Measurements from ENCODE around the gene PLXNB2.
A peak's percentile ranks its signal among the peaks of the same experiment; 100 is the strongest.

PLXNB2 gene

GRCh38 chr22:50312371-50312770, 4.9 kb upstream of the PLXNB2 start:
- DNase-seq (ENCODE audit: low read depth), result no peak

GRCh38 chr22:50311606-50312351, 4.3 kb upstream of the PLXNB2 start:
- DNase-seq (ENCODE audit: low read depth), result no peak

DNA sequence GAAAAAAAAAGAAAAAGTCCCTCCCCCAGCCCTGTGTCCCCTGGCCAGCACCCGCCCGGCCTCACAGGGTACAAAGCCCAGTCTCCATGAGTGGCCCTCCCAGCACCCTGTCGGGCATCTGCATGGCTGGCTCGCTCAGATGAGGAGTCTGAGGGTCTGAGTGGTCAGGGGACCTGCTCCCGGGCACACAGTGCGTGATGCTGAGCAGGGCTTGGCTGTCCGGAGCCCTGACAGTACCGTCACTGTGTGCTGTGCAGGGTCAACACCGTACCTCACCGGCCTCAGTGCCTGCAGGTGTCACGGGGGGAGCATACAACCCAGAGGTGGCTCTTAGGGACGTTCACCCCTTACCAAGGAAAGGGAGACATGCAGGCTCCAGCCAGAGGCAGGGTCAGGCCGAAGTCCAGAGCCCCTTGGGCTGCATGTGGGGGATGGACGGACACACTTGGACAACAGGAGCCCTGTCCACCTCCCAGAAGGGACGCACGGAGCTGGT, 3.6 kb upstream of the PLXNB2 start:
- no peak for DNase-seq (ENCODE audit: low read depth)

GRCh38 chr22:50310031-50310722, 2.7 kb upstream of the PLXNB2 start:
- DNase-seq (ENCODE audit: low read depth), result no peak

DNA sequence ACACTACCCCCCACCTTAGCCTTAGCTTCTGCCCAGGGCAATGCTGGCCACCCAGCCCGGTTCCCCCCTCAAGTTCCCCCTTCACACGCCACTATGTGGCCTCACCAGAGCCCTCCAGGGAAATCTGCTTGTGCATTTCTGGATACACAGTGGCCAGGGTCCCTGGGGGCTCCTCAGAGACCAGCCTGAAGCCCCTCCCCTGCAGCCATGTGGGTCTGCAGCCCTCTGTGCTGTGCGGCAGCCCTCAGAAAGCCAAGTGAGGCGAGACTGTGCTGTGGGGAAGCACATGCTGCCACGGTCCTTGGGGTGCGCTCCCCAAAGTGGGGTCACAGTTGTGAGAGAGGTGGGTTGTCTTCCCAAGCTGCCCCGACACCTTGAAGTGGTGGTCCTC, 2.1 kb upstream of the PLXNB2 start:
- DNase-seq (ENCODE audit: low read depth), result no peak

DNA sequence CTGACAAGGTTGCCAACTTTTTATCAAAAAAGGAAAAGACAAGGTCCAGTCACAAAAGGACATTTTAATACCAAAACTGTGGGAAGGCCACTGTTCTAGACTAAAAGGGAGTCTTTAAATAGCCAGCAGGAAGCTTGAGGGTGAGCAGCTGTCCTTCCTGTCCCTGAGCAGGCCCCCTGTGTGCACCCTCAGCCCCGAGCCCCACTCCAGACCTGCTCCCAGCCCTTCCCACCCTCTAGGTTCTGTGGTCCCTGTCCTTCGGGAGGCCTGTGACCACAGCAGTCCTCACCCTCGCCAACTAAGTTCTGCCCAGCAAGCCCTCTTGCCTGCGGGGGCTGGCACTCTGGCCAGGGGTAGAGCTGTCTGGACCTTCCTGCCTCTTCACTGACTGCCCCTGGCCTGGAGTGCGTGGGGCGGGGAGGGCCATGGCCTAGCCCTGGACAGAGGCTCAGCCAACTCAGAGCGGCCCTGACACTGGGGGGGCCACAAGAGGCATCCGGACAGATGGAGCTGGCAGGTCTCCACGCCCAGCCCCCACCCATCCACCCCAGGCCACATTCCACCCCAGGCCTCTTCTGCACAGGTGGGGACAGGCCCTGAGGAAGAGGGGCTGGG, 1.6 kb upstream of the PLXNB2 start:
- no peak for DNase-seq (ENCODE audit: low read depth)

DNA sequence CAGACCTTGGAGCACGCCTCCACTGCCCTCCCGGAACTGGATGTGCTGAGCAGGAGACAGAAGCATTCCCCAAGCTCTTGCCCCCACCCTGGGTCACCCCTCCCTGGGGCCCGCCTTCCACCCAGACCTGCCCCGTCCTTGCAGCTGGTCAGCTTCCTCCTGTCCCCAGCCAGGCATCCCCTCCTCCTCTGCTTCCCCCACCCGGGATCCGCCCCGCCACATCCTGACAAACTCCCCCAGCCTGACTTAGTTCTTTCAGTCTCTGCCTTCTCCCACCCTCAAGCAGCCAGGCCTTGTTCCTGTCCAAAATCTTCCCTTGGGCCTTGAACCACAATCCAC, 1.1 kb upstream of the PLXNB2 start:
- DNase-seq (ENCODE audit: low read depth), result peak; percentile 28

- DNase-seq (ENCODE audit: low read depth), result no peak
Observed at GRCh38 chr22:50307890-50308596, 597 bp upstream of the PLXNB2 start.

DNA sequence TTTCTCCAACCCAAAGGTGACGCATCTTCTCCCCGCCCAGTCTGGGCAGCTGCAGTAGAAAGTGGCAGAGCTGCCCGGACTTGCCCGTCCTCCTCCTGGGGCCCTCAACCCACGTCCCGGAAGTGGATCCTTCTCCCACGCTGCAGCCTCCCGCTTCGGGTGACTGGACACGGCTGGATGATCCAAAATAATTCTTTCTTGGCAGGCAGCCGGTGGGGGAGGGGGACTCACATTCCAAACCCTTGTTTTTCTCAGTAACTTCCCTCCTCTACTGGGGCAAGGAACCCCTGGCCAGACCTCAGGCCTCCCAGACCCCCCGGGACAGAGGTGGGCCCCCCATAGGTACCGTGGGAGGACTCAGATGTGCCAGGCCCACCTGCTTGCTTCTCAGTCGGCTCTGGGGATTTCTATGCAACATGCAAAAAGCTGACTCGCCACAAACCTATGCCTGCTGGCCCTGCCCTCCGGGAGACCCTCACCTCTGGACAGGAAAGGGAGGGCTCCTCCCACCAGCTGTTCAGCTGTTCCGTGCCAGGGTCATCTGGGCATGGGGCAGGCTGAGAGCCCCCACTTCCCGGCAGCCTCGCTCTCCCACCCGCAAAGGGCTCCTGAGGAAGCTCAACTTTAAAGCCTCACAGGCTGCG, 1.4 kb downstream of the PLXNB2 start:
- peak; percentile 90 for DNase-seq (ENCODE audit: low read depth)

- DNase-seq (ENCODE audit: low read depth), result no peak
Observed at GRCh38 chr22:50305393-50305922, 2.0 kb downstream of the PLXNB2 start.

DNA sequence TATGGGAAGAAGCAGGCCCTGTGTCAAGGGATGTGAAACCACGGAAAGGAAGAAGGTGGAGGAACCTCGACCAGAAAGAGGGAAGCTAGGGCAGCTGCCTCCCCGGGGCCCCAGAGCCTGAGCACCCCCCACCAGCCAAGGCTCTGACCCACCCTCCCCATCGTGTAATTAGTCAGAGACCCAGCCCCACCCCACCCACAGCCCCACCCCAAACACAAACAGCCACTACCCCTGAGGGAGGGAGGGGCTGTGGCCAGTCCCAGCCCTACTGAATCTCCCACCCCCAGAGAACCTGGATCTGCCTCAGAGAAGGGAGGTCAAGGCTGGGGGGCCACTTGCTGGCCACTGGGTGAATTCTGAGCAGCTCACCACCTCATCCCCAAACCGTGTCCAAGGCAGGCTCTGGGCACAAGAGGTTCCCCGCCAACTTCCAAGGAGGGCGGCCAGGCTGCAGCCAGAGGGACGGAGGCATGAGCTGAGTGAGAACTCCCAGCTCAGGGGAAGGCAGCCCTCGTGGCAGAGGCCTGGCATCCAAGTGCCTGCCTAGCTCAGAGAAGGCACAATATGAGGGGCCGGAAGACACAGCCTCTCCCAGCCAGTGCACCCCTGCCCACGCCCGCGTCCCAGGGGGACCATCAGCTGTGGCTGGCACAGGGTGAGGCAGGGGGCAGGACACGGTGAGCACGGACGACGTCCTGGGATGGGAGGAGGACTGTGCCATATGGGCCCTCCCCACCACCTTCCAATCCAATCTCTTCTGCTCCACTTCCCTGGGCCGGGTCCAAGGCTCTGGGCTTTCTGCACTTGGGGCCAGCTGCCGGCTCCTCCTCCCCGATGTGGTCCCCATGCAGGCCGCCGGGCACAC, 2.7 kb downstream of the PLXNB2 start:
- no peak for DNase-seq (ENCODE audit: low read depth)

GRCh38 chr22:50303848-50304527, 3.5 kb downstream of the PLXNB2 start:
- DNase-seq (ENCODE audit: low read depth), result peak; percentile 24

GRCh38 chr22:50303515-50303847, 4.0 kb downstream of the PLXNB2 start:
- no peak for DNase-seq (ENCODE audit: low read depth)

DNA sequence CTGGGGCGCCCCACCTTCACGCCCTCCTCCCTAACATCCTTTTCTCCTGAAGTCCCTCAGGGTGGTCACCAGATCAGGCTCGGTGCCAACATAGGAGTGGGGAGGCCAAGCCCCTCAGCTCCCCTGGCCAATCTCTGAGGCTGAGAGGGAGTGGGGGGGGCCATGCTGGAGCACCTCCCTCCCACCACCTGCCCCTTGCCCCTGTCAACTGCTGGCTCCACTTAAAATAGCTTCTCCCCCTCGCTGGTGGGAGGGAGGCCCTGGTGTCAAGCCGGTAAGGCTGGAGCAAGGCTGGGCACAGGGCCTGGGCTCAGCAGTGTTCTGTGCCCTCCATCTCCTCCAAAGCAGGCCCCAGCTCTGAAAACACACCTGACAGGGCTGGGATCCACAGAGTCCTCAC, 4.9 kb downstream of the PLXNB2 start:
- no peak for DNase-seq (ENCODE audit: low read depth)

GRCh38 chr22:50302041-50302541, 5.4 kb downstream of the PLXNB2 start:
- no peak for DNase-seq (ENCODE audit: low read depth)

DNA sequence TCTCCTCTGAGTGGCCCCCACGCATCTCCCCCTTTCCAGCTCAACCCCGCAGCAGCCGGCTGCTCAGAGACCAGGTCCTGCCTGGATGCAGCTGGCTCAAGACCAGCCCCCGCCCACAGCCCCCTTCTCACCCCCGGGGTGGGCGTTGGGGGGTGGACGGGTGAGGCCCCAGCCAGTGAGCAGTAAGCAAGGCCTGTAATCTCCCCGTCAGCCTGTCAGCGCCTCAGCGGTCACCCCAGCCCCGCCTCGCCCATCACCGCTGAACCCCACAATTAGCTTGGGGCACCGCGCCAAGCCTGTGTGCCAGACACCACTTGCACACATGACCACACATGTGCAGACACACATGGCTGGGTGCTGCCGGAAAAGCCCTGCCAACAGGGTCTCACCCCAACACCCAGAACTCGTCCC, 5.9 kb downstream of the PLXNB2 start:
- no peak for DNase-seq (ENCODE audit: low read depth)

- no peak for DNase-seq (ENCODE audit: low read depth)
Observed at GRCh38 chr22:50300620-50301257, 6.7 kb downstream of the PLXNB2 start.

DNA sequence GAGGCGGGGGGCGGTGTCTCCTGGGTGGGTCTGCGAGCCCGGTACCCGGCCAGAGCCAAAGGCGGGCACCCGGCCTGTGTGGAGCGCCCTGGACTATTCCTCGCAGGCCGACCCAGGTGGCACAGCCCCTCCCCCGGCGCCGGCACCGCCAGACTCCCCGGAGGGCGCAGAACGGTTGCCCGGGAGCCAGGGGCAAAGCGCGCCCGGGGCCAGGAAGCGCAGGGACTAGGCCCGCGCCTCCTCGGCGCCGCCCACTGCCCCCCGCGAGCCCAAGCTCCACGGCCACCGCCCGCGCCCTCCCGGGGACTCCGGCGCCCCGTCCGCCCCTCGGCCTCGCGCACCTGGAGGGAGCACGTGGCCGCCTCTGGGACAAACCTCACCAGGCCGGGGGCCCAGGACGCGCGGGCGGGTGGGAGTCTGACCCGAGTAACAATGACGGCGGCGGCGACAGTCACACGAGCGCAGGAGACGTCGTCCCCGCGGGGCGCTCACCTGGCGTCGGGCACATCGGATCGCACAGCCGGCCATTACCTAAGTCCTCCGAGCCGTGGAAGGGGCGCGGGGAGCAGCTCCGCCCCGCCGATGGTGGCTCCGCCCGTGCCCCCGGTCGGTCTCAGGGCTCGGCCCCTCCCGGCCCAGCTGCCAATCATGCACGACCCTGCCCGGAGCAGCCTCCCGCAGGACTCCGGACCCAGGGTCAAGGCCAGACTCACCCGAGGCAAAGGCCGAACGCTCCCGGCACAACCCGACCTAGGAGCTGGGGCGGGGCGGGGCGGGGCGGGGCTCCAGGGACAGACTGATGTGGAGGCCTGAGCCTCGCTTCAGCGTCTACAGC, 7.4 kb downstream of the PLXNB2 start:
- no peak for DNase-seq (ENCODE audit: low read depth)

All from ELR (cell line).